Mucosa of descending colon (tissue), 3 donors: Measurements from ENCODE around the gene CEACAM1. TPM values are rescaled to one million over a fixed set of nuclear protein-coding genes. Genes with fewer than 3 reads are reported as not detected.
"Not testable (repeated sequence)": the region's sequence is repeated elsewhere in the genome, so short reads cannot be mapped to it uniquely, and the experiment has no call there.

ENCODE experiments used
- ATAC-seq: fragments of 200-7000 bp; cut with Tn5 transposase; one replicate; pipeline ENCODE4 v1.9.1; 2020; ENCODE audit warnings: mild to moderate bottlenecking, moderate library complexity
- DNase-seq, 3 donors: peaks; one replicate each; pipeline ENCODE4 v3.0.0-alpha.2; 2020
- H3K36me3 ChIP-seq: fragments of 200-600 bp; one replicate; pipeline ENCODE4 v1.8.0; 2021; ENCODE audit warnings: low read depth, mild to moderate bottlenecking
- H3K4me1 ChIP-seq: fragments of 200-600 bp; one replicate; pipeline ENCODE4 v1.8.0; 2021; ENCODE audit warnings: low read depth, mild to moderate bottlenecking
- H3K4me3 ChIP-seq: fragments of 200-600 bp; one replicate; pipeline ENCODE4 v1.8.0; 2021; ENCODE audit warnings: mild to moderate bottlenecking
- H3K9me3 ChIP-seq: fragments of 200-600 bp; one replicate; pipeline ENCODE4 v1.8.0; 2021; ENCODE audit warnings: mild to moderate bottlenecking
- intact Hi-C, 2 donors: fragments of 100-400 bp; cut with DNase I in 1 of 2; cut with micrococcal nuclease in 1 of 2; formaldehyde crosslinking; loops; one replicate each; pipeline versions ENCODE4 v1.11.0 to v1.11.1; 2022; cut with DNase I, micrococcal nuclease
- total RNA-seq, 3 donors: library from RNA; stranded (reverse); fragmentation: NEBNext Ultra II Directional in 2 of 3; extraction: Animal tissue kit (Norgen Biotek cat#: 25700) in 2 of 3; gene quantifications; one replicate each; pipeline versions ENCODE4 v1.2.1 to v1.2.4, GENCODE V29; 2021 to 2023
- TF ChIP-seq, protein P1 (sequence below): fragments of 200-600 bp; IDR thresholded peaks from one replicate; pipeline ENCODE4 v1.8.0; 2022; ENCODE audit warnings: antibody characterized with exemption, mild to moderate bottlenecking
- donor health status: DM: no; HTN: no; CAD: no; lungs with moderate emphysema.
- donor health status: DM: no; HTN: no; CAD: no.
- donor health status: DM: no; HTN: yes; CAD: no.

Gene CEACAM1
- total RNA-seq, 3 donors from 2014 or later: 591 to 2,323 (median 1,343) TPM

DNA sequence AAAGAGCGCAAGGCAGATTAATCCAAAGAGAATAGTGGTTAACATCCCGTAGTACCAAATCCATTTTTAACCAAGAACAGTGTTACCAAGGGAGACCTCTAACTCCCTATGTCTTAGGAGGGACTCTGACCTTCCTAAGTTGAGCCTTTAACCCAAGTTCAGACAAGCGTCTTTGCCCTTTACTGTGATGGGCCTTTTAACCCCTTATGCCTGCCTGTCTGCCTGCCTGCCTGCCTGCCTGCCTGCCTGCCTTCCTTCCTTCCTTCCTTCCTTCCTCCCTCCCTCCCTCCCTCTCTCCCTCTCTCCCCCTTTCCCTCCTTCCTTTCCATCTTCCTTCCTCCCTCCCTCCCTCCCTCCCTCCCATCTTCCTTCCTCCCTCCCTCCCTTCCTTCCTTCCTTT is 32.6 kb downstream of the CEACAM1 start:
- TF ChIP-seq, protein P1, sequence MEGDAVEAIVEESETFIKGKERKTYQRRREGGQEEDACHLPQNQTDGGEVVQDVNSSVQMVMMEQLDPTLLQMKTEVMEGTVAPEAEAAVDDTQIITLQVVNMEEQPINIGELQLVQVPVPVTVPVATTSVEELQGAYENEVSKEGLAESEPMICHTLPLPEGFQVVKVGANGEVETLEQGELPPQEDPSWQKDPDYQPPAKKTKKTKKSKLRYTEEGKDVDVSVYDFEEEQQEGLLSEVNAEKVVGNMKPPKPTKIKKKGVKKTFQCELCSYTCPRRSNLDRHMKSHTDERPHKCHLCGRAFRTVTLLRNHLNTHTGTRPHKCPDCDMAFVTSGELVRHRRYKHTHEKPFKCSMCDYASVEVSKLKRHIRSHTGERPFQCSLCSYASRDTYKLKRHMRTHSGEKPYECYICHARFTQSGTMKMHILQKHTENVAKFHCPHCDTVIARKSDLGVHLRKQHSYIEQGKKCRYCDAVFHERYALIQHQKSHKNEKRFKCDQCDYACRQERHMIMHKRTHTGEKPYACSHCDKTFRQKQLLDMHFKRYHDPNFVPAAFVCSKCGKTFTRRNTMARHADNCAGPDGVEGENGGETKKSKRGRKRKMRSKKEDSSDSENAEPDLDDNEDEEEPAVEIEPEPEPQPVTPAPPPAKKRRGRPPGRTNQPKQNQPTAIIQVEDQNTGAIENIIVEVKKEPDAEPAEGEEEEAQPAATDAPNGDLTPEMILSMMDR: no peak
- no peak overlapping the region for H3K4me3 ChIP-seq
- peaks cover 32% of the 10 kb centered on the region for H3K4me1 ChIP-seq
- peaks cover 3% of the 10 kb centered on the region for H3K36me3 ChIP-seq
- intact Hi-C loops: no loop called here
- ATAC-seq: no peak
- no peaks in the 10 kb centered on the region for H3K9me3 ChIP-seq
- DNase-seq: no peak

DNA sequence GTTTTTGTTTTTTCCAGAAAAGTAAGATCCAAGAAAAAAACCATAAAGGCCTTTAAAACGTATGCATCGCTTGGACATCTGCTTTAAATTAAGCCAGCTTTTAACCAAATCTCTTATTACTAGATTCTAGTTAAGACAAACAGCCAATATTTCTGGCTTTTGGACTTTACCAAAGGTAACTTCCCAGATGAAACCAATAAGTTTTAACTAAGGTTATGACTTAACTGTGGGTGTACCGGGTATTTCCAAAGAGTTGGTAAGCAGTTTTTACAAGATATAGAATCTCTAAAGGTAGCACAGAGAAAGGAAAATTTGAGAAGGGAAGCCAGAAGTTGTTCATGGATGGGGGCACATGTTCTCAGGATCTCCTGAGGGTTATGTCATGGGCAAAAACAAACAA is 34.0 kb downstream of the CEACAM1 start:
- no peak overlapping the region for H3K4me3 ChIP-seq
- no peak for ATAC-seq
- peaks cover 26% of the 10 kb centered on the region for H3K4me1 ChIP-seq
- H3K36me3 ChIP-seq: peaks cover 3% of the 10 kb centered on the region
- DNase-seq: no peak
- TF ChIP-seq, protein P1: no peak
- H3K9me3 ChIP-seq: no peaks in the 10 kb centered on the region
- intact Hi-C loops: no loop called here

DNA sequence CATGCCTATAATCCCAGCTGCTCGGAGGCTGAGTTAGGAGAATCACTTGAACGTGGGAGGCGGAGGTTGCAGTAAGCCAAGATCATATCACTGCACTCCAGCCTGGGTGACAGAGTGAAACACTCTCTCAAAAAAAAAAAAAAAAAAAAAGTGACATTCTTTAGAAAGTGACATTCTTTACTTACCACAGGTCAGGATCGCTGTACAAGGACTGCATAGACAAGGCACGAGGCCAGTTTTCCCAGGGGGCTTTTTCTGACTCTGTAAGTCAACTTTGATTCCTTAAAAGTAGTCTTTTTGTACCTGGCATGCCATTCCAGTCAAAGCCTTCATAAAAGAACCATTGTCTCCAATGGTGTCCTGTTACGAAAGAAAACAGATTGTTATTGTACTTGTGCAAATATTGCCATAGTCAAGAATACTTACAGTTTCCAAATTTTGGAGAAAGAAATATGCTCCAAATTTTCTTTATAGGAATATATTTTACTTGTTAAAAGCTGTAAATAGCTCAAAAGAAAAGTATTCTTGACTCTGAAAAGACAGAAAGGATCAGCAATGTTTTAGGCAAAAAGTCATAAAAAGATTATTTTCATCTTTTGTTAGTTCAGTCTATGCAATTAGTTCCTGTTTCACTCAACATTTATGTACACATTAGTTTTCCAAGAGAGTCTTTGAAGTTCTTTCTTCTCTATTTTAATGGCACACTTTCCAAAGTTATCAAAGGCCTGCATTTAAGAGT is 39.3 kb downstream of the CEACAM1 start:
- intact Hi-C loops: no loop called here
- TF ChIP-seq, protein P1: no peak
- Histone ChIP-seq H3K9me3 (no peaks in the 10 kb centered on the region), H3K4me1 (no peaks in the 10 kb centered on the region), H3K4me3 (no peak overlapping the region), H3K36me3 (no peaks in the 10 kb centered on the region)
- DNase-seq: no peak
- ATAC-seq: peak; percentile 47

DNA sequence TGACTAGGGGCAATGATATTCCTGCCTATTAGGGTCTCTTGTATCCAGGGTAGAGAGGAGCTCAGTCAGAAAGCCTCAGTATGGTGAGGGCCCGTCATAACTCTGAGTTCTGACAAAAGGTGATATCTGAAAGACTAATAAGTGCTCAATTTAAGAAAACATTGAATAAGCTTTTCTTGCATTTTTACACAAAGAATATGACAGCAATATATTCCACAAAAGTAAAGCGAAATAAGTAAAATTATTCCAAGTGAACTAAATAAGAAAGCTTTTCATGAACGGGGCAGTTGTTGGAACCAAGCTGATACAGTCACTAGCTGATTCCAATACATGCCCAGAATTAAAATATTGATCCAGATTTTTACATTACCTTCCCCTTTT is 40.5 kb downstream of the CEACAM1 start:
- no peaks in the 10 kb centered on the region for H3K4me1 ChIP-seq
- no peak overlapping the region for H3K4me3 ChIP-seq
- intact Hi-C loops: no loop called here
- DNase-seq (no peak), ATAC-seq (no peak)
- H3K36me3 ChIP-seq: no peaks in the 10 kb centered on the region
- TF ChIP-seq, protein P1: no peak
- no peaks in the 10 kb centered on the region for H3K9me3 ChIP-seq

DNA sequence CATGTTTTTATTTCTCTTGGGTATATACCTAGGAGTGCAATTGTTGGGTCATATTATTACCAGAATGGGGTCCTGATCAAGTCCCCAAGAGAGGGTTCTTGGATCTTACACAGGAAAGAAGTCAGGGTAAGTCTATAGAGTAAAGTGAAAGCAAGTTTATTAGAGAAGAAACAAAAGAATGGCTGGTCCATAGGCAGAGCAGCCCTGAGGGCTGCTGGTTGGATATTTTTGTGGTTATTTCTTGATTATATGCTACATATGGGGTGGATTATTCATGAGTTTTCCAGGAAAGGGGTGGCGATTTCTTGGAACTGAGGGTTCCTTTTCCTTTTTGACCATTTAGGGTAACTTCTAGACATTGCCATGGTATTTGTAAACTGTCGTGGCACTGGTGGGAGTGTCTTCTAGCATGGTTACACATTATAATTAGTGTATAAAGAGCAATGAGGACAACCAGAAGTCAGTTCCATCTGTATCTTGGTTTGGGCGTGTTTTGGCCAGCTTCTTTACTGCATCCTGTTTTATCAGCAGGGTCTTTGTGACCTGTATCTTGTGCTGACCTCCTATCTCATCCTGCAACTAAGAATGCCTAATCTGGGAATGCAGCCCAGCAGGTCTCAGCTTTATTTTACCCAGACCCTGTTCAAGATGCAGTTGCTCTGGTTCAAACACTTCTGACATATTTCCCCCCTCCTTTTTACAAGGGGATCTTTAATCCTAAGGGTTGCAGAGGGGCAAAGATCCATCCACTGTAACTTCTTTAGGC is 41.1 kb downstream of the CEACAM1 start:
- ATAC-seq (no peak), DNase-seq (no peak)
- H3K4me3 ChIP-seq: no peak overlapping the region
- intact Hi-C loops: no loop called here
- no peaks in the 10 kb centered on the region for H3K4me1 ChIP-seq
- TF ChIP-seq, protein P1: no peak
- H3K36me3 ChIP-seq: no peaks in the 10 kb centered on the region
- H3K9me3 ChIP-seq: no peaks in the 10 kb centered on the region

DNA sequence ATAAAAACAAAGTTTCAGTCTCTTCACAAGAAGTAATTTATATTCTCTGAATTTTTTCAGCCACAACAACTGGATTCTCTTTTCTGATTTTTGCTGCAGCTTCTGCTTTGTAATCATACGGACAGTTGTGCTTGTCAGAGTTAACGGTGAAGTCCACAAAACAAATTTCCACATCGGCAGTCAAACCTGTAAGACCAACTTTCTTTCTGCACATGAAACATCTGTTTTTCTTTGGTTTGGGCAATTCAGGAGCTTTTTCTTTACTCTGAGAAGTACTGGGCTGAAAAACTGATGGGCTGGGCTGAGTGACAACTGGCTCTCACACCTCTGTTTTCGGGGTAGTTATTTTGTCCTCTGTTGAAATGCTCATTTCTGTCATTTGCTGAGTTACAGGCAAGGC is 43.2 kb downstream of the CEACAM1 start:
- H3K9me3 ChIP-seq, H3K36me3 ChIP-seq, H3K4me1 ChIP-seq, ATAC-seq, H3K4me3 ChIP-seq, DNase-seq, intact Hi-C loops: not testable (repeated sequence)
